GM23338 (cell line): ENCODE measurements around the gene UFSP1. TPM values are rescaled to one million over a fixed set of nuclear protein-coding genes. Genes with fewer than 3 reads are reported as not detected.

ENCODE experiments used
- ATAC-seq: fragments of 200-7000 bp; cut with Tn5 transposase; 3 replicates; pipeline ENCODE4 v1.9.1; 2020
- DNase-seq: peaks from one replicate; pipeline ENCODE4 v3.0.0-alpha.2; 2015; ENCODE audit warnings: low spot score
- H2AFZ ChIP-seq: fragments of 200-600 bp; sonication (generic); 2 replicates; pipeline ENCODE4 v1.8.0; 2016; ENCODE audit warnings: antibody characterized with exemption, mild to moderate bottlenecking, moderate library complexity
- H3F3A ChIP-seq: fragments of 200-600 bp; sonication (generic); replicated peaks from 2 replicates; pipeline ENCODE4 v1.8.0; 2017; ENCODE audit warnings: antibody characterized with exemption, mixed run types, low read depth
- H3K27ac ChIP-seq: fragments of 200-600 bp; sonication (generic); 2 replicates; pipeline ENCODE4 v1.6.1; 2016; ENCODE audit warnings: low read depth
- H3K27me3 ChIP-seq: fragments of 200-600 bp; sonication (generic); 2 replicates; pipeline ENCODE4 v1.8.0; 2016; ENCODE audit warnings: mild to moderate bottlenecking, mixed run types, moderate library complexity; ENCODE audit not compliant: insufficient read depth
- H3K36me3 ChIP-seq: fragments of 200-600 bp; sonication (generic); 2 replicates; pipeline ENCODE4 v1.8.0; 2016; ENCODE audit warnings: mild to moderate bottlenecking; ENCODE audit not compliant: insufficient read depth
- H3K4me1 ChIP-seq: fragments of 200-600 bp; sonication (generic); 2 replicates; pipeline ENCODE4 v1.8.0; 2016; ENCODE audit warnings: mild to moderate bottlenecking, moderate library complexity; ENCODE audit not compliant: insufficient read depth
- H3K4me2 ChIP-seq: fragments of 200-600 bp; sonication (generic); 2 replicates; pipeline ENCODE4 v1.7.1; 2017; ENCODE audit warnings: mixed run types
- H3K4me3 ChIP-seq: fragments of 200-600 bp; sonication (generic); 2 replicates; pipeline ENCODE4 v1.6.1; 2016; ENCODE audit warnings: mixed run types
- H3K79me2 ChIP-seq: fragments of 200-600 bp; sonication (generic); replicated peaks from 2 replicates; pipeline ENCODE4 v1.8.0; 2017; ENCODE audit warnings: mild to moderate bottlenecking; ENCODE audit not compliant: insufficient read depth
- H3K9me2 ChIP-seq: fragments of 200-600 bp; sonication (generic); 2 replicates; pipeline ENCODE4 v1.8.0; 2017; ENCODE audit not compliant: insufficient read depth
- H4K20me1 ChIP-seq: fragments of 200-600 bp; sonication (generic); replicated peaks from 2 replicates; pipeline ENCODE4 v1.8.0; 2017; ENCODE audit warnings: mild to moderate bottlenecking; ENCODE audit not compliant: insufficient read depth
- H3K27ac Mint-ChIP-seq: 2 replicates; pipeline ENCODE4 v1.8.0; 2020; ENCODE audit warnings: inconsistent platforms, mild to moderate bottlenecking, moderate library complexity, mixed read lengths
- H3K27me3 Mint-ChIP-seq: 3 replicates; pipeline ENCODE4 v1.8.0; 2022; ENCODE audit warnings: low read depth, mild to moderate bottlenecking, moderate library complexity, mixed read lengths, inconsistent platforms; ENCODE audit not compliant: insufficient read depth, poor library complexity
- H3K36me3 Mint-ChIP-seq: 3 replicates; pipeline ENCODE4 v1.8.0; 2021; ENCODE audit warnings: low read depth, mild to moderate bottlenecking, inconsistent platforms, moderate library complexity, mixed read lengths
- H3K4me1 Mint-ChIP-seq: 3 replicates; pipeline ENCODE4 v1.8.0; 2020; ENCODE audit warnings: mild to moderate bottlenecking, inconsistent platforms, mixed read lengths
- H3K4me3 Mint-ChIP-seq: 3 replicates; pipeline ENCODE4 v1.8.0; 2021; ENCODE audit warnings: moderate library complexity, mild to moderate bottlenecking, inconsistent platforms, mixed read lengths
- H3K9me3 Mint-ChIP-seq: 3 replicates; pipeline ENCODE4 v1.8.0; 2020; ENCODE audit warnings: moderate library complexity, mild to moderate bottlenecking, inconsistent platforms, mixed read lengths
- EZH2 ChIP-seq: fragments of 200-600 bp; sonication (generic); IDR thresholded peaks from one replicate; pipeline ENCODE4 v1.8.0; 2017; ENCODE audit warnings: antibody characterized with exemption, mild to moderate bottlenecking, low read depth; ENCODE audit not compliant: unreplicated experiment
- POLR2AphosphoS5 ChIP-seq: IDR thresholded peaks from 2 replicates; pipeline ENCODE4 v1.6.1; 2016; ENCODE audit warnings: antibody characterized with exemption, low read depth
- polyA plus RNA-seq: library from polyadenylated mRNA; unstranded; fragments of >200 nt; fragmentation: Nextera tagmentation; extraction: Ambion mirVana; gene quantifications from 2 replicates; pipeline ENCODE4 v1.2.1, GENCODE V29; 2016
- total RNA-seq: library from RNA; depleted of rRNA; stranded (reverse); fragments of >200 nt; shearing (Covaris generic); gene quantifications from 2 replicates; pipeline ENCODE4 v1.2.3, GENCODE V29; 2014
- TF ChIP-seq, protein P1 (sequence below): IDR thresholded peaks from 2 replicates; pipeline ENCODE4 v1.6.1; 2016; ENCODE audit warnings: antibody characterized with exemption
- TF ChIP-seq, protein P2 (sequence below): fragments of 250-450 bp; sonication (Bioruptor Pico); IDR thresholded peaks from 2 replicates; pipeline ENCODE4 v1.5.0; 2020; ENCODE audit warnings: mild to moderate bottlenecking, moderate library complexity

Gene UFSP1
- total and polyA plus RNA-seq, 2 experiments from 2014 or later = 2.0 to 11.8 TPM

DNA sequence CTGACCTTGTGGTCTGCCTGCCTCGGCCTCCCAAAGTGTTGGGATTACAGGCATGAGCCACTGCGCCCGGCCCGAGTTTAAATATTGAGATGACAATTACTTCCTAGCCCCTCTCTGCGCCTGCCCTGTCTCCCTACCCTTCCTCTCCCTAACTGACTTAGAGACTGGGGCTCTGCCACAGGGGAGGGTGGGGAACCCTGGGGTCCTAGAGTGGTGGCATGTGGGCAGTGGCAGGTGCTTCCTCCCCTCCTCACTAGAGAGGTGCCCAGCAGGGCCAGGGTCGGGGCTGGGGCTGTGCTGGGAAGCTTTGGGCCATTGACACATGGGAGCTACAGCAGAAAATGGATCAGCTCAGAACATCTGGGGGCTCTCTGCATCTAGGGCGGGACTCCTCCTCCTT lies 13.1 kb upstream of the UFSP1 start:
- DNase-seq (no peak), ATAC-seq (no peak)
- Histone ChIP-seq H2AFZ (no peak overlapping the region), H3K27ac (no peak overlapping the region), H3K4me2 (no peak overlapping the region), H3K36me3 (no peaks in the 10 kb centered on the region), H3K9me2 (no peaks in the 10 kb centered on the region), H3F3A (no peaks in the 10 kb centered on the region), H3K79me2 (no peaks in the 10 kb centered on the region), H3K27me3 (peaks cover 1% of the 10 kb centered on the region; the same call in 1 of the 2 replicates), H4K20me1 (no peaks in the 10 kb centered on the region; the same call in 1 of the 2 replicates), H3K4me1 (no peaks in the 10 kb centered on the region), H3K4me3 (no peak overlapping the region)
- H3K4me1 Mint-ChIP-seq = no peaks in the 10 kb centered on the region
- H3K27me3 Mint-ChIP-seq = peaks cover 5% of the 10 kb centered on the region
- TF ChIP-seq, protein P1, sequence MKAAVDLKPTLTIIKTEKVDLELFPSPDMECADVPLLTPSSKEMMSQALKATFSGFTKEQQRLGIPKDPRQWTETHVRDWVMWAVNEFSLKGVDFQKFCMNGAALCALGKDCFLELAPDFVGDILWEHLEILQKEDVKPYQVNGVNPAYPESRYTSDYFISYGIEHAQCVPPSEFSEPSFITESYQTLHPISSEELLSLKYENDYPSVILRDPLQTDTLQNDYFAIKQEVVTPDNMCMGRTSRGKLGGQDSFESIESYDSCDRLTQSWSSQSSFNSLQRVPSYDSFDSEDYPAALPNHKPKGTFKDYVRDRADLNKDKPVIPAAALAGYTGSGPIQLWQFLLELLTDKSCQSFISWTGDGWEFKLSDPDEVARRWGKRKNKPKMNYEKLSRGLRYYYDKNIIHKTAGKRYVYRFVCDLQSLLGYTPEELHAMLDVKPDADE = no peak
- H3K4me3 Mint-ChIP-seq = no peak overlapping the region
- no peaks in the 10 kb centered on the region for H3K36me3 Mint-ChIP-seq
- no peak overlapping the region for H3K27ac Mint-ChIP-seq
- 0 out of 3 replicates have a peak, but pooled peaks cover 4% of the 10 kb centered on the region for H3K9me3 Mint-ChIP-seq

DNA sequence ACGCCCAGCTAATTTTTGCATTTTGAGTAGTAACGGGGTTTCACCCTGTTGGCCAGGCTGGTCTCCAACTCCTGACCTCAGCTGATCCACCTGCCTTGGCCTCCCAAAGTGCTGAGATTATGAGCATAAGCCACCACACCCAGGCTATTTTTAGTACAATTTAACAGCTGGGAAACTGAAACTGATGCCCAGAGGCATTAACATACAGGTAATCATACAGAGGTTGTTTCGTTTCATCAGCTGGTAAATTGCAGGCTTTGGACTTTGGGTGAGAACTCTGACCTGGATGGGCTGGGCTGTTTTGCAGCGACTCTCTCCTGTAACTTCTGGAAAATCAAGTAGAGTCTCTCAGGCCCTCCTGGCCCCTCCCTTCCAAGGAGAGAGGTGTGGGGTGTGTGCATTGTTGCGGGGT lies 12.4 kb upstream of the UFSP1 start:
- H3K27ac Mint-ChIP-seq = no peak overlapping the region

More for the DNA sequence above, 12.4 kb upstream of the UFSP1 start:
- TF ChIP-seq POLR2AphosphoS5 (no peak), EZH2 (no peak)
- TF ChIP-seq, protein P1 = no peak
- TF ChIP-seq, protein P2, sequence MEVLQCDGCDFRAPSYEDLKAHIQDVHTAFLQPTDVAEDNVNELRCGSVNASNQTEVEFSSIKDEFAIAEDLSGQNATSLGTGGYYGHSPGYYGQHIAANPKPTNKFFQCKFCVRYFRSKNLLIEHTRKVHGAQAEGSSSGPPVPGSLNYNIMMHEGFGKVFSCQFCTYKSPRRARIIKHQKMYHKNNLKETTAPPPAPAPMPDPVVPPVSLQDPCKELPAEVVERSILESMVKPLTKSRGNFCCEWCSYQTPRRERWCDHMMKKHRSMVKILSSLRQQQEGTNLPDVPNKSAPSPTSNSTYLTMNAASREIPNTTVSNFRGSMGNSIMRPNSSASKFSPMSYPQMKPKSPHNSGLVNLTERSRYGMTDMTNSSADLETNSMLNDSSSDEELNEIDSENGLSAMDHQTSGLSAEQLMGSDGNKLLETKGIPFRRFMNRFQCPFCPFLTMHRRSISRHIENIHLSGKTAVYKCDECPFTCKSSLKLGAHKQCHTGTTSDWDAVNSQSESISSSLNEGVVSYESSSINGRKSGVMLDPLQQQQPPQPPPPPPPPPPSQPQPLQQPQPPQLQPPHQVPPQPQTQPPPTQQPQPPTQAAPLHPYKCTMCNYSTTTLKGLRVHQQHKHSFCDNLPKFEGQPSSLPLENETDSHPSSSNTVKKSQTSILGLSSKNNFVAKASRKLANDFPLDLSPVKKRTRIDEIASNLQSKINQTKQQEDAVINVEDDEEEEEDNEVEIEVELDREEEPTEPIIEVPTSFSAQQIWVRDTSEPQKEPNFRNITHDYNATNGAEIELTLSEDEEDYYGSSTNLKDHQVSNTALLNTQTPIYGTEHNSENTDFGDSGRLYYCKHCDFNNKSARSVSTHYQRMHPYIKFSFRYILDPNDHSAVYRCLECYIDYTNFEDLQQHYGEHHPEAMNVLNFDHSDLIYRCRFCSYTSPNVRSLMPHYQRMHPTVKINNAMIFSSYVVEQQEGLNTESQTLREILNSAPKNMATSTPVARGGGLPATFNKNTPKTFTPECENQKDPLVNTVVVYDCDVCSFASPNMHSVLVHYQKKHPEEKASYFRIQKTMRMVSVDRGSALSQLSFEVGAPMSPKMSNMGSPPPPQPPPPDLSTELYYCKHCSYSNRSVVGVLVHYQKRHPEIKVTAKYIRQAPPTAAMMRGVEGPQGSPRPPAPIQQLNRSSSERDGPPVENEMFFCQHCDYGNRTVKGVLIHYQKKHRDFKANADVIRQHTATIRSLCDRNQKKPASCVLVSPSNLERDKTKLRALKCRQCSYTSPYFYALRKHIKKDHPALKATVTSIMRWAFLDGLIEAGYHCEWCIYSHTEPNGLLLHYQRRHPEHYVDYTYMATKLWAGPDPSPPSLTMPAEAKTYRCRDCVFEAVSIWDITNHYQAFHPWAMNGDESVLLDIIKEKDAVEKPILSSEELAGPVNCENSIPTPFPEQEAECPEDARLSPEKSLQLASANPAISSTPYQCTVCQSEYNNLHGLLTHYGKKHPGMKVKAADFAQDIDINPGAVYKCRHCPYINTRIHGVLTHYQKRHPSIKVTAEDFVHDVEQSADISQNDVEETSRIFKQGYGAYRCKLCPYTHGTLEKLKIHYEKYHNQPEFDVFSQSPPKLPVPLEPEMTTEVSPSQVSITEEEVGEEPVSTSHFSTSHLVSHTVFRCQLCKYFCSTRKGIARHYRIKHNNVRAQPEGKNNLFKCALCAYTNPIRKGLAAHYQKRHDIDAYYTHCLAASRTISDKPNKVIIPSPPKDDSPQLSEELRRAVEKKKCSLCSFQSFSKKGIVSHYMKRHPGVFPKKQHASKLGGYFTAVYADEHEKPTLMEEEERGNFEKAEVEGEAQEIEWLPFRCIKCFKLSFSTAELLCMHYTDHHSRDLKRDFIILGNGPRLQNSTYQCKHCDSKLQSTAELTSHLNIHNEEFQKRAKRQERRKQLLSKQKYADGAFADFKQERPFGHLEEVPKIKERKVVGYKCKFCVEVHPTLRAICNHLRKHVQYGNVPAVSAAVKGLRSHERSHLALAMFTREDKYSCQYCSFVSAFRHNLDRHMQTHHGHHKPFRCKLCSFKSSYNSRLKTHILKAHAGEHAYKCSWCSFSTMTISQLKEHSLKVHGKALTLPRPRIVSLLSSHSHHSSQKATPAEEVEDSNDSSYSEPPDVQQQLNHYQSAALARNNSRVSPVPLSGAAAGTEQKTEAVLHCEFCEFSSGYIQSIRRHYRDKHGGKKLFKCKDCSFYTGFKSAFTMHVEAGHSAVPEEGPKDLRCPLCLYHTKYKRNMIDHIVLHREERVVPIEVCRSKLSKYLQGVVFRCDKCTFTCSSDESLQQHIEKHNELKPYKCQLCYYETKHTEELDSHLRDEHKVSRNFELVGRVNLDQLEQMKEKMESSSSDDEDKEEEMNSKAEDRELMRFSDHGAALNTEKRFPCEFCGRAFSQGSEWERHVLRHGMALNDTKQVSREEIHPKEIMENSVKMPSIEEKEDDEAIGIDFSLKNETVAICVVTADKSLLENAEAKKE (CRISPR knock-in tag) = no peak
- H3K79me2 ChIP-seq = no peaks in the 10 kb centered on the region
- no peaks in the 10 kb centered on the region for H3K9me2 ChIP-seq
- peaks cover 8% of the 10 kb centered on the region for H3K27me3 ChIP-seq
- no peak for DNase-seq
- H3K36me3 ChIP-seq = no peaks in the 10 kb centered on the region
- no peaks in the 10 kb centered on the region; the same call in 1 of the 2 replicates for H4K20me1 ChIP-seq
- no peaks in the 10 kb centered on the region for H3F3A ChIP-seq
- H2AFZ ChIP-seq = no peak overlapping the region
- Mint-ChIP-seq H3K9me3 (0 out of 3 replicates have a peak, but pooled peaks cover 4% of the 10 kb centered on the region), H3K27me3 (peaks cover 10% of the 10 kb centered on the region), H3K4me3 (no peak overlapping the region), H3K4me1 (no peaks in the 10 kb centered on the region), H3K36me3 (no peaks in the 10 kb centered on the region)
- H3K27ac ChIP-seq = no peak overlapping the region
- no peak for ATAC-seq
- H3K4me3 ChIP-seq = no peak overlapping the region
- H3K4me2 ChIP-seq = no peak overlapping the region
- no peaks in the 10 kb centered on the region for H3K4me1 ChIP-seq
